Liver (tissue), 9 donors: ENCODE data around the gene GREM2. TPM values are rescaled to one million over a fixed set of nuclear protein-coding genes. Genes with fewer than 3 reads are reported as not detected.

ENCODE experiments used
- DNase-seq: peaks from one replicate; pipeline ENCODE4 v3.0.0-alpha.2; 2017; ENCODE audit warnings: low spot score
- H3K27ac ChIP-seq, 2 donors: one replicate each; pipeline ENCODE4 v1.7.0; 2013; ENCODE audit warnings: inconsistent platforms in 2 of 2, low read length in 2 of 2, control low read depth in 1 of 2, low read depth in 1 of 2, mild to moderate bottlenecking in 1 of 2
- H3K27me3 ChIP-seq, 4 donors: one replicate each; pipeline versions ENCODE4 v1.6.1 to v1.7.0; 2013; ENCODE audit warnings: low read length in 3 of 4, inconsistent platforms in 1 of 4, mild to moderate bottlenecking in 1 of 4, moderate library complexity in 1 of 4; ENCODE audit not compliant: control insufficient read depth in 4 of 4, insufficient read depth in 4 of 4
- H3K36me3 ChIP-seq, 4 donors: one replicate each; pipeline versions ENCODE4 v1.6.1 to v1.7.0; 2013; ENCODE audit warnings: low read length in 3 of 4, mild to moderate bottlenecking in 3 of 4, low read depth in 1 of 4, moderate library complexity in 1 of 4; ENCODE audit not compliant: control insufficient read depth in 4 of 4, insufficient read depth in 3 of 4
- H3K4me1 ChIP-seq, 4 donors: one replicate each; pipeline versions ENCODE4 v1.6.1 to v1.7.0; 2013; ENCODE audit warnings: low read length in 3 of 4, mild to moderate bottlenecking in 3 of 4, moderate library complexity in 1 of 4; ENCODE audit not compliant: control insufficient read depth in 4 of 4, insufficient read depth in 4 of 4
- H3K4me3 ChIP-seq, 3 donors: one replicate each; pipeline versions ENCODE4 v1.6.1 to v1.7.0; 2013; ENCODE audit warnings: low read length in 3 of 3, control low read depth in 1 of 3, low read depth in 1 of 3, mild to moderate bottlenecking in 1 of 3
- H3K9ac ChIP-seq, 2 donors: one replicate each; pipeline ENCODE4 v1.7.0; 2013; ENCODE audit warnings: low read length in 2 of 2, mild to moderate bottlenecking in 2 of 2, moderate library complexity in 2 of 2, control low read depth in 1 of 2, low read depth in 1 of 2
- H3K9me3 ChIP-seq, 4 donors: one replicate each; pipeline versions ENCODE4 v1.6.1 to v1.7.0; 2013; ENCODE audit warnings: low read length in 3 of 4; ENCODE audit not compliant: control insufficient read depth in 4 of 4
- ATF3 ChIP-seq: IDR thresholded peaks from 2 replicates; pipeline ENCODE4 v1.6.1; 2016; ENCODE audit warnings: antibody characterized with exemption
- CTCF ChIP-seq: fragments of 150-350 bp; IDR thresholded peaks from 2 replicates; pipeline ENCODE4 v1.5.1; 2017; ENCODE audit warnings: improper control_type of control experiment, low read depth, low read length; ENCODE audit not compliant: missing input control
- EGR1 ChIP-seq, 2 donors: IDR thresholded peaks; 2 replicates each; pipeline ENCODE4 v1.6.1; 2016 to 2018; ENCODE audit warnings: antibody characterized with exemption in 2 of 2, low read depth in 2 of 2
- FOXA1 ChIP-seq: IDR thresholded peaks from 2 replicates; pipeline ENCODE4 v1.6.1; 2016; ENCODE audit warnings: antibody characterized with exemption
- FOXA2 ChIP-seq: IDR thresholded peaks from 2 replicates; pipeline ENCODE4 v1.6.1; 2016; ENCODE audit warnings: antibody characterized with exemption
- GABPA ChIP-seq, 2 donors: IDR thresholded peaks in 1 of 2; conservative IDR thresholded peaks in 1 of 2; 2 replicates each; pipeline ENCODE4 v1.6.1; 2016; ENCODE audit warnings: antibody characterized with exemption in 2 of 2, mild to moderate bottlenecking in 1 of 2, moderate library complexity in 1 of 2
- HNF4A ChIP-seq, 2 donors: conservative IDR thresholded peaks; 2 replicates each; pipeline ENCODE4 v1.6.1; 2016; ENCODE audit warnings: antibody characterized with exemption in 2 of 2, mild to moderate bottlenecking in 2 of 2
- HNF4G ChIP-seq: IDR thresholded peaks from 2 replicates; pipeline ENCODE4 v1.6.1; 2016; ENCODE audit warnings: antibody characterized with exemption
- JUND ChIP-seq, 2 donors: IDR thresholded peaks; 2 replicates each; pipeline ENCODE4 v1.6.1; 2016; ENCODE audit warnings: antibody characterized with exemption in 2 of 2
- MAX ChIP-seq: IDR thresholded peaks from 2 replicates; pipeline ENCODE4 v1.6.1; 2016; ENCODE audit warnings: antibody characterized with exemption
- NR2F2 ChIP-seq: IDR thresholded peaks from 2 replicates; pipeline ENCODE4 v1.6.1; 2016; ENCODE audit warnings: antibody characterized with exemption
- RAD21 ChIP-seq, 2 donors: IDR thresholded peaks; 2 replicates each; pipeline ENCODE4 v1.6.1; 2016; ENCODE audit warnings: antibody characterized with exemption in 2 of 2, mild to moderate bottlenecking in 2 of 2
- REST ChIP-seq: IDR thresholded peaks from 2 replicates; pipeline ENCODE4 v1.6.1; 2016; ENCODE audit warnings: antibody characterized with exemption, mild to moderate bottlenecking
- RXRA ChIP-seq, 2 donors: IDR thresholded peaks; 2 replicates each; pipeline ENCODE4 v1.6.1; 2017 to 2018; ENCODE audit warnings: antibody characterized with exemption in 2 of 2, mild to moderate bottlenecking in 1 of 2
- SP1 ChIP-seq: IDR thresholded peaks from 2 replicates; pipeline ENCODE4 v1.6.1; 2018; ENCODE audit warnings: antibody characterized with exemption, mild to moderate bottlenecking
- TAF1 ChIP-seq: conservative IDR thresholded peaks from 2 replicates; pipeline ENCODE4 v1.6.1; 2016; ENCODE audit warnings: antibody characterized with exemption, mild to moderate bottlenecking
- YY1 ChIP-seq: IDR thresholded peaks from 2 replicates; pipeline ENCODE4 v1.6.1; 2016; ENCODE audit warnings: antibody characterized with exemption, mild to moderate bottlenecking
- ZBTB33 ChIP-seq: IDR thresholded peaks from 2 replicates; pipeline ENCODE4 v1.6.1; 2016; ENCODE audit warnings: antibody characterized with exemption
- WGBS: extraction: QIAGEN DNeasy Blood & Tissue Kit; methylation state at CpG from one replicate; pipeline ENCODE4 v1.1.7; 2013; 5-methylcytosine and 5-hydroxymethylcytosine counted together
- polyA plus RNA-seq, 2 donors: library from polyadenylated mRNA; stranded (reverse) in 1 of 2; unstranded in 1 of 2; fragments of 200-250 nt in 1 of 2; fragments of >200 nt in 1 of 2; fragmentation: Nextera tagmentation in 1 of 2; extraction: Ambion mirVana in 1 of 2; gene quantifications; one replicate each; pipeline versions ENCODE4 v1.2.1 to v1.2.3, GENCODE V29; 2013 to 2015
- total RNA-seq, 2 donors: library from RNA; depleted of rRNA; stranded (reverse); fragments of >200 nt; gene quantifications; one replicate each; pipeline ENCODE4 v1.2.3, GENCODE V29; 2014
- donor health status: healthy.
- donor health status: healthy.
- donor health status: healthy.
- donor health status: healthy.
- donor health status: healthy.

Gene GREM2
- total and polyA plus RNA-seq, 4 donors, result 0.19 to 19.5 (median 4.3) TPM

- no peaks in the 10 kb centered on the region for H3K9me3 ChIP-seq
- H3K9ac ChIP-seq, result no peak overlapping the region
- 84% methylated on average over 3 of the region's 3 CpGs for WGBS
- H3K27ac ChIP-seq, result no peak overlapping the region
- H3K4me3 ChIP-seq, result no peak overlapping the region
- H3K27me3 ChIP-seq, result no peaks in the 10 kb centered on the region
- no peak for DNase-seq
- no peaks in the 10 kb centered on the region for H3K36me3 ChIP-seq
- no peaks in the 10 kb centered on the region for H3K4me1 ChIP-seq
- TF ChIP-seq FOXA2 (no peak), MAX (no peak), ATF3 (no peak), JUND (IDR thresholded peaks at IDR 0.05) (no peak), NR2F2 (no peak), REST (no peak), ZBTB33 (no peak), CTCF (no peak), YY1 (no peak), GABPA (IDR thresholded peaks at IDR 0.05 in 1 of 2, conservative IDR thresholded peaks at IDR 0.05 in 1 of 2) (no peak), SP1 (no peak), RXRA (IDR thresholded peaks at IDR 0.05) (no peak), TAF1 (no peak), EGR1 (IDR thresholded peaks at IDR 0.05; ENCODE audit: low read depth in 2 of 2) (no peak), FOXA1 (no peak), HNF4G (no peak), RAD21 (IDR thresholded peaks at IDR 0.05) (no peak), HNF4A (conservative IDR thresholded peaks at IDR 0.05) (no peak)
Observed at GRCh38 chr1:240445369-240445768, 166.6 kb downstream of the GREM2 start.

GRCh38 chr1:240441669-240442068, 170.3 kb downstream of the GREM2 start:
- Histone ChIP-seq H3K4me1 (no peaks in the 10 kb centered on the region), H3K27ac (no peak overlapping the region), H3K27me3 (no peaks in the 10 kb centered on the region), H3K9me3 (no peaks in the 10 kb centered on the region), H3K4me3 (no peak overlapping the region), H3K9ac (no peak overlapping the region), H3K36me3 (no peaks in the 10 kb centered on the region)
- WGBS, result 80% methylated on average over 1 of the region's 1 CpG
- TF ChIP-seq TAF1 (no peak), HNF4A (conservative IDR thresholded peaks at IDR 0.05) (no peak), CTCF (no peak)
- DNase-seq, result no peak
